22Rv1 (cell line): ENCODE data around the gene PCSK1N.

Source experiments
- CTCF ChIP-seq: fragments of 450-650 bp; IDR thresholded peaks from 2 replicates; pipeline ENCODE4 v1.5.1; 2017; ENCODE audit warnings: mild to moderate bottlenecking
- ZFX ChIP-seq: fragments of 450-650 bp; IDR thresholded peaks from 2 replicates; pipeline ENCODE4 v1.6.1; 2017; ENCODE audit warnings: antibody characterized with exemption, borderline replicate concordance

GRCh38 chrX:48823053-48823452 lies 12.4 kb downstream of the PCSK1N start:
- TF ChIP-seq CTCF (no peak), ZFX (no peak)
